GM19468 (cell line): ENCODE measurements around the gene MORC4.

Experiments
- ATAC-seq: cut with Tn5 transposase; IDR thresholded peaks from one replicate; pipeline ENCODE4 v1.9.1; 2021; ENCODE audit warnings: mild to moderate bottlenecking, moderate library complexity, moderate number of reproducible peaks; ENCODE audit not compliant: unreplicated experiment; ENCODE audit errors: extremely low read depth

MORC4 gene

GRCh38 chrX:106917830-106918500, 82.0 kb downstream of the MORC4 start:
- ATAC-seq: no peak

- ATAC-seq: no peak
Measured at GRCh38 chrX:106912864-106913263, 87.1 kb downstream of the MORC4 start.

- no peak for ATAC-seq
Measured at GRCh38 chrX:106906361-106906760, 93.7 kb downstream of the MORC4 start.

GRCh38 chrX:106905064-106905708, 94.8 kb downstream of the MORC4 start:
- no peak for ATAC-seq

GRCh38 chrX:106903856-106904528, 96.0 kb downstream of the MORC4 start:
- no peak for ATAC-seq

GRCh38 chrX:106903291-106903824, 96.7 kb downstream of the MORC4 start, which contains the start of gene RIPPLY1:
TSS of gene RIPPLY1 (minus strand) at chrX:106903341. CDS start at chrX:106903287, 54 bp downstream.
- no peak for ATAC-seq

- no peak for ATAC-seq
Measured at GRCh38 chrX:106902684-106903083, 97.3 kb downstream of the MORC4 start.

- no peak for ATAC-seq
Measured at GRCh38 chrX:106901781-106902219, 98.2 kb downstream of the MORC4 start.

GRCh38 chrX:106901341-106901740, 98.7 kb downstream of the MORC4 start:
- no peak for ATAC-seq

- no peak for ATAC-seq
Measured at GRCh38 chrX:106899841-106900240, 100.2 kb downstream of the MORC4 start.

- ATAC-seq: no peak
Measured at GRCh38 chrX:106899276-106899675, 100.7 kb downstream of the MORC4 start.

- no peak for ATAC-seq
Measured at GRCh38 chrX:106898462-106898861, 101.5 kb downstream of the MORC4 start.

- ATAC-seq: no peak
Measured at GRCh38 chrX:106897259-106897658, 102.8 kb downstream of the MORC4 start.

GRCh38 chrX:106894978-106895452, 105.0 kb downstream of the MORC4 start:
- no peak for ATAC-seq

- peak; percentile 48 for ATAC-seq
Measured at GRCh38 chrX:106894392-106894909, 105.6 kb downstream of the MORC4 start.

- ATAC-seq: no peak
Measured at GRCh38 chrX:106891762-106892460, 108.1 kb downstream of the MORC4 start.
